ENCODE measurements around the gene C16orf86. TPM values are rescaled to one million over a fixed set of nuclear protein-coding genes. Genes with fewer than 3 reads are reported as not detected.

The C16orf86 gene
- total and polyA plus RNA-seq, 2 of the 8 experiments (the other 6 are each of a cell fraction or from before 2014, with no cell fraction given): 1.4 to 2.3 TPM

- no peak for DNase-seq (ENCODE audit: low read depth in 1 of 2, low spot score in 2 of 2)
- Histone ChIP-seq H3K4me1 (replicated peaks in 1 of 4; ENCODE audit: control insufficient read depth in 3 of 4, insufficient read depth in 4 of 4, low read length in 3 of 4) (peaks cover 4 to 10% (median 8%) of the 10 kb centered on the region in 4 experiments; a peak in 4 of 7 replicates), H2AK5ac (ENCODE audit: low read depth, low read length) (no peak overlapping the region), H2BK12ac (ENCODE audit: low read depth, low read length) (no peak overlapping the region), H3K23me2 (ENCODE audit: low read depth, low read length) (peaks cover 16% of the 10 kb centered on the region), H3K27me3 (replicated peaks in 1 of 4; ENCODE audit: control insufficient read depth in 3 of 4, extremely low read depth in 1 of 4, insufficient read depth in 3 of 4, low read length in 3 of 4) (no peaks in the 10 kb centered on the region; a peak in 1 of 7 replicates), H2BK120ac (replicated peaks; ENCODE audit: low read depth, low read length) (no peak overlapping the region), H3K14ac (ENCODE audit: insufficient read length) (no peak overlapping the region), H3K9me3 (ENCODE audit: insufficient read depth in 2 of 2, low read depth in 1 of 2, low read length in 1 of 2) (no peaks in the 10 kb centered on the region), H3K4me3 (ENCODE audit: extremely low read depth in 1 of 4, insufficient read depth in 2 of 4, low read depth in 3 of 4, low read length in 4 of 4) (no peak overlapping the region), H4K5ac (ENCODE audit: insufficient read length, low read depth, low read length) (no peak overlapping the region), H3K4me2 (ENCODE audit: insufficient read depth in 1 of 2, low read depth in 2 of 2, low read length in 2 of 2) (no peak overlapping the region), H2AFZ (ENCODE audit: low read length) (no peak overlapping the region), H2BK5ac (ENCODE audit: low read depth, low read length) (no peak overlapping the region), H3K79me2 (ENCODE audit: control insufficient read depth in 1 of 2, insufficient read depth in 2 of 2, low read length in 2 of 2) (peaks cover 7 to 64% of the 10 kb centered on the region in 2 experiments; a peak in 3 of 4 replicates), H4K91ac (replicated peaks; ENCODE audit: insufficient read length, low read length) (no peak overlapping the region), H3K9ac (replicated peaks in 1 of 4; ENCODE audit: extremely low read depth in 1 of 4, low read depth in 3 of 4, low read length in 3 of 4) (no peak overlapping the region), H3K18ac (ENCODE audit: extremely low read depth, low read length) (no peak overlapping the region), H3K4ac (replicated peaks; ENCODE audit: insufficient read length, low read depth, low read length) (no peak overlapping the region), H2BK15ac (ENCODE audit: low read length) (no peak overlapping the region), H3K56ac (replicated peaks; ENCODE audit: insufficient read length, low read depth, low read length) (no peak overlapping the region), H3K36me3 (ENCODE audit: control insufficient read depth in 2 of 4, insufficient read depth in 4 of 4, low read length in 3 of 4) (no peaks in the 10 kb centered on the region; a peak in 1 of 8 replicates), H2BK20ac (ENCODE audit: low read length) (no peak overlapping the region), H4K20me1 (replicated peaks in 1 of 2; ENCODE audit: control insufficient read depth in 1 of 2, insufficient read depth in 2 of 2, low read length in 2 of 2) (peaks cover 0 to 7% of the 10 kb centered on the region in 2 experiments), H3K79me1 (ENCODE audit: low read depth, low read length) (no peaks in the 10 kb centered on the region; the same call in none of the 2 replicates), H3K23ac (ENCODE audit: insufficient read length) (no peak overlapping the region), H3K27ac (ENCODE audit: low read depth, low read length) (no peak overlapping the region), H4K8ac (ENCODE audit: extremely low read depth, insufficient read depth, low read length) (no peak overlapping the region)
- no peak for FAIRE-seq
- CTCF ChIA-PET (ENCODE audit: partially characterized antibody): interaction anchor here (0.9 to 5.8 kb wide), 4 partner anchors 18 to 52 kb away, joined by 3 to 34 read pairs (median 4); no protein-coding TSS in a partner anchor
- POLR2A ChIA-PET (ENCODE audit: partially characterized antibody): no interaction called here
- 93% methylated on average over 2 of the region's 2 CpGs; no CpG with 5 or more reads in 1 of the 2 experiments for WGBS, 2 experiments (ENCODE audit: extremely low coverage in 1 of 2, insufficient coverage in 1 of 2, insufficient read length in 1 of 2, insufficient replicate concordance in 2 of 2, low coverage in 1 of 2, low lambda C conversion rate in 2 of 2, missing lambda C conversion rate in 1 of 2)
- no peak for TF ChIP-seq E2F6 (IDR thresholded peaks at IDR 0.05)
- no peak for TF ChIP-seq CBX8 (IDR thresholded peaks at IDR 0.05; ENCODE audit: borderline replicate concordance, low read depth, low read length)
- TF ChIP-seq SIN3A (conservative IDR thresholded peaks at IDR 0.05 in 1 of 2, IDR thresholded peaks at IDR 0.05 in 1 of 2; ENCODE audit: low read depth in 1 of 2, low read length in 2 of 2): no peak
- TF ChIP-seq ZNF274 (IDR thresholded peaks at IDR 0.05; ENCODE audit: borderline replicate concordance, extremely low read depth, low read length): no peak
- no peak for TF ChIP-seq FOSL1 (IDR thresholded peaks at IDR 0.05; ENCODE audit: insufficient read depth, low read depth, low read length)
- no peak for TF ChIP-seq SP2 (IDR thresholded peaks at IDR 0.05; ENCODE audit: low read length)
- no peak for TF ChIP-seq TAF1 (IDR thresholded peaks at IDR 0.05; ENCODE audit: low read depth, low read length)
- TF ChIP-seq CHD2 (IDR thresholded peaks at IDR 0.05; ENCODE audit: low read length): no peak
- no peak for TF ChIP-seq SP1 (IDR thresholded peaks at IDR 0.05; ENCODE audit: low read depth, low read length)
- TF ChIP-seq USF2 (IDR thresholded peaks at IDR 0.05; ENCODE audit: low read length): no peak
- no peak for TF ChIP-seq NANOG (IDR thresholded peaks at IDR 0.05; ENCODE audit: insufficient read depth, low read depth, low read length, poor library complexity, severe bottlenecking)
- TF ChIP-seq GTF2F1 (IDR thresholded peaks at IDR 0.05; ENCODE audit: borderline replicate concordance, low read depth, low read length): no peak
Measured at GRCh38 chr16:67716097-67716496, 49.5 kb downstream of the C16orf86 start.

All from H1 (cell line).